Occipital lobe (tissue), 2 donors: ENCODE results near the gene APBB2. TPM values are rescaled to one million over a fixed set of nuclear protein-coding genes. Genes with fewer than 3 reads are reported as not detected.

Experiments
- DNase-seq: peaks from one replicate; lab custom pipeline; 2025; lab: John Stamatoyannopoulos, UW
- total RNA-seq: library from RNA; depleted of rRNA; stranded (reverse); fragments of >200 nt; gene quantifications from one replicate; pipeline ENCODE4 v1.2.3, GENCODE V29; 2014

Gene APBB2
- total RNA-seq, 1 donor from 2014 or later = 78.5 TPM

- no peak for DNase-seq
These were observed 17.6 kb downstream of the APBB2 start for GRCh38 chr4:41196633-41197332.

DNA sequence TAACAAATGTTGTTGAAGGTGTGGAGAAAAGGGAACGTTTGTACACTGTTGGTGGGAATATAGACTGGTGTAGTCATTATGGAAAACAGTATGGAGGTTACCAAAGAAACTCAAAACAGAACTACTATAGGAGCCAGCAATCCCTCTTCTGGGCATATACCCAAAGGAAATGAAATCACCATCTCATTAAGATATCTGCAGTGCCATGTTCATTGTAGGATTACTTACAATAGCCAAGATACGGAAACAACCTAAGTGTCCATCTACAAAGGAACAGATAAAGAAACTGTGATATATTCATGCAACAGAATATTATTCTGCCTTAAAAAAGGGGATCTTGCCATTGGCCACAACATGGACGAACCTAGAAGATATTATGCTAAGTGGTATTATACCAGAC is 22.2 kb downstream of the APBB2 start:
- DNase-seq = no peak

GRCh38 chr4:41189666-41190065 is 24.7 kb downstream of the APBB2 start:
- no peak for DNase-seq

DNA sequence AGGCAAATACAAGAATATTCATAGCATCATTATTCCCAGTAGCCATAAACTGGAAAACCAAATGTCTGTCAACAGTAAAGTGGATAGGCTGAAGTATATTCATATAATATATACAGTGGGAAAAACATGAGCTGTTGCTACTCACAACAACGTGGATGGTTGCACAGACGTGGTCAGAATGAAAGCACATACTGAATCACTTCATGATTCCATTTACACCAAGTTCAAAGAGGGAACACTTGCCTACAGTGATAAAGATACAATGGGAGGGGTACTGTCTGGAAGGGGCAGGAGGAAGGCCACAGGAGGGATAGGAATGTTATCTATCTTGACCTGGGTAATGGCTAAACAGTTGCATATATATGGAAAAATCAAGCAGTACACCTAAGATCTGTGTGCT is 25.3 kb downstream of the APBB2 start:
- DNase-seq = no peak

GRCh38 chr4:41185614-41186592 is 28.4 kb downstream of the APBB2 start:
- DNase-seq = no peak

- no peak for DNase-seq
These were observed 30.3 kb downstream of the APBB2 start for GRCh38 chr4:41184009-41184408.

GRCh38 chr4:41183021-41183553 is 31.3 kb downstream of the APBB2 start:
- no peak for DNase-seq

- no peak for DNase-seq
These were observed 33.3 kb downstream of the APBB2 start for GRCh38 chr4:41181037-41181436.

GRCh38 chr4:41179498-41180195 is 34.7 kb downstream of the APBB2 start:
- no peak for DNase-seq

GRCh38 chr4:41178372-41179370 is 35.7 kb downstream of the APBB2 start:
- no peak for DNase-seq

GRCh38 chr4:41177016-41177415 is 37.3 kb downstream of the APBB2 start:
- no peak for DNase-seq

- DNase-seq = no peak
These were observed 38.0 kb downstream of the APBB2 start for GRCh38 chr4:41176340-41176739.

DNA sequence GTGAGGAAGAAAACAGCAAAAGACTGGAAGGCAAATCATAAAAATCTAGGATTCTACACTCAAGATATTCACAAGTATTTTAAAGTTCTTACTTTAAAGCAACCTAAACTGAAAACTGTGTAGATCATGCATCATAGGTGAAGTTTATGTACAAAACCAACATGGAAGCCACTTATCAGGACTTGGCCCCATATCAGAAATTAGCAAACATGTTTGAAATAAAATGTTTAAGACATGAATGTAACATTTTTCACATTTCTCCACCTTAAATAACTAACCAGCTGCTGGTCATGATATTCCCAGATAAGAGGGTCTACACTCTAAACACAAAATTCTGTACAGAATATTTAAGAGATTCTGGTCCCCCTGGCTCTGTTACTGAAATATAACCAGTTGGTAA is 38.5 kb downstream of the APBB2 start:
- DNase-seq = no peak

DNA sequence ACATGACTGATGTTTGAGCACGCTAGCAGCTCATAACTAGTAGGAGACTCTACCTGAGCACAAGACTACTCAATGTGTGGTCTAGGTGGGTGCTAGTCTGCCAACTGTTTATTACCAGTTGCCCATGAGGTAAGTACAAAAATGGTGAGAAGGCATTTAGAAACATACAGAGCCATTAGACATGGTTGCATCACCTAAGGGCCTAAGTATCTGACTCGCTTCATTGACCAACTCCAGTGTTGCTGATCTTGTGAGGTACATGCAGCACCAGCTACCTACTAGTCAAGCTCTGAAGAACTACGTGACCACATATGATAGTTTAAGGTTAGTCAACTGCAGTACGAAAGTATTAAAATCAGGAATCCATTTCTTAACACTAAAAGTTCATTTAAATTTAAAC is 39.9 kb downstream of the APBB2 start:
- DNase-seq = no peak

GRCh38 chr4:41172786-41173185 is 41.6 kb downstream of the APBB2 start:
- no peak for DNase-seq

- DNase-seq = no peak
These were observed 45.0 kb downstream of the APBB2 start for GRCh38 chr4:41169256-41169800.

- no peak for DNase-seq
These were observed 47.2 kb downstream of the APBB2 start for GRCh38 chr4:41167191-41167590.

- no peak for DNase-seq
These were observed 49.9 kb downstream of the APBB2 start for GRCh38 chr4:41164405-41164804.

DNA sequence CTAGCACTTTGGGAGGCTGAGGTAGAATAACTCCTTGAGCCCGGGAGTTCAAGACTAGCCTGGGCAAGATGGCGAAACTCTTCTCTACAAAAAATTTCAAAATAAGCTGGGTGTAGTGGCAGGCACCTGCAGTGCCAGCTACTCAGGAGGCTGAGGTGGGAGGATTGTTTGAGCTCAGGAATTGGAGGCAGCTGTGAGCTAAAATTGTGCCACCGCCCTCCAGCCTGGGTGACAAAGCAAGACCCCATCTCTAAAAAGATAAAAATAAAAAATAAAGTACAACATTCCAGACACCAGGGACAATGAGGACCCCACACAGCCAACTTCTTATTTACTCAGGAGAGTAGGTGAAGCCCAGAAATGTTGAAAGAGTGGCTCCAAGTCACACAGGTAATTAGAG is 53.0 kb downstream of the APBB2 start:
- no peak for DNase-seq

DNA sequence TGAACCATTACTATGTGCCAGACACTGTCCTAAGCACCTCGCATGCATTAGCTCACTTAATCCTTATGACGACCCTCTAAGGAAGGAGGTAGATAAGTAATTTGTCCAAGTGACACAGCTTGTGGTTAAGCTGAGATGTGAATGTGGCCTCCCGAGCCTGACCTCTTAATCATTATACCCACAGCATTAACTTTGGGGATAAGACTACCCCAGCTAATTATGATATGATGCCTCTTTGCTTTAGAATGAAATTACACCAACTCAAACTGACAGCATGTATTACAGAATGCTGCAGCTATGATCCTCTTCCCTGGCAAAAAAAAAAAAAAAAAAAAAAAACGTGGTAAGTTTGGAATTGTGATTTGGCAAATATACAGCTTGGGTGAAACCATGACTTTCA is 53.5 kb downstream of the APBB2 start:
- DNase-seq = no peak
